ENCODE results near the gene DBN1.
A peak's percentile ranks its signal among the peaks of the same experiment; 100 is the strongest.

Gene DBN1

GRCh38 chr5:177469750-177470525, 3.5 kb downstream of the DBN1 start:
- in situ Hi-C loops (cut with HindIII; ENCODE audit: low sequenced_read_pairs), result no loop called here
- DNase-seq (ENCODE audit: low read depth, low spot score), result no peak
- no peak overlapping the region for H3K4me3 ChIP-seq (ENCODE audit: low read depth, low read length)
- no peak for TF ChIP-seq CTCF (IDR thresholded peaks at IDR 0.05; ENCODE audit: low read depth, low read length)

- in situ Hi-C loops (cut with HindIII; ENCODE audit: low sequenced_read_pairs), result no loop called here
- peak; percentile 55 for DNase-seq (ENCODE audit: low read depth, low spot score)
- H3K4me3 ChIP-seq (ENCODE audit: low read depth, low read length), result no peak overlapping the region
- no peak for TF ChIP-seq CTCF (IDR thresholded peaks at IDR 0.05; ENCODE audit: low read depth, low read length)
Measured at GRCh38 chr5:177468685-177469628, 4.5 kb downstream of the DBN1 start.

GRCh38 chr5:177468329-177468684, 5.1 kb downstream of the DBN1 start:
- no peak for DNase-seq (ENCODE audit: low read depth, low spot score)
- in situ Hi-C loops (cut with HindIII; ENCODE audit: low sequenced_read_pairs), result no loop called here
- H3K4me3 ChIP-seq (ENCODE audit: low read depth, low read length), result no peak overlapping the region
- TF ChIP-seq CTCF (IDR thresholded peaks at IDR 0.05; ENCODE audit: low read depth, low read length), result no peak

GRCh38 chr5:177467436-177467835, 6.0 kb downstream of the DBN1 start:
- DNase-seq (ENCODE audit: low read depth, low spot score), result no peak
- no peak overlapping the region for H3K4me3 ChIP-seq (ENCODE audit: low read depth, low read length)
- no peak for TF ChIP-seq CTCF (IDR thresholded peaks at IDR 0.05; ENCODE audit: low read depth, low read length)
- in situ Hi-C loops (cut with HindIII; ENCODE audit: low sequenced_read_pairs), result no loop called here

- H3K4me3 ChIP-seq (ENCODE audit: low read depth, low read length), result no peak overlapping the region
- in situ Hi-C loops (cut with HindIII; ENCODE audit: low sequenced_read_pairs), result no loop called here
- DNase-seq (ENCODE audit: low read depth, low spot score), result no peak
- TF ChIP-seq CTCF (IDR thresholded peaks at IDR 0.05; ENCODE audit: low read depth, low read length), result no peak
Measured at GRCh38 chr5:177466861-177467260, 6.6 kb downstream of the DBN1 start.

GRCh38 chr5:177465044-177465443, 8.4 kb downstream of the DBN1 start:
- in situ Hi-C loops (cut with HindIII; ENCODE audit: low sequenced_read_pairs), result no loop called here
- H3K4me3 ChIP-seq (ENCODE audit: low read depth, low read length), result no peak overlapping the region
- DNase-seq (ENCODE audit: low read depth, low spot score), result no peak
- TF ChIP-seq CTCF (IDR thresholded peaks at IDR 0.05; ENCODE audit: low read depth, low read length), result no peak

Data from astrocyte of the spinal cord (primary cell).